GM19468 (cell line): ENCODE data around the gene CORO2A.
"Not testable (repeated sequence)": the region's sequence is repeated elsewhere in the genome, so short reads cannot be mapped to it uniquely, and the experiment has no call there.

ENCODE experiments used
- ATAC-seq: cut with Tn5 transposase; IDR thresholded peaks from one replicate; pipeline ENCODE4 v1.9.1; 2021; ENCODE audit warnings: mild to moderate bottlenecking, moderate library complexity, moderate number of reproducible peaks; ENCODE audit not compliant: unreplicated experiment; ENCODE audit errors: extremely low read depth

CORO2A gene

GRCh38 chr9:98175762-98176161, 16.7 kb downstream of the CORO2A start:
- ATAC-seq = no peak

- ATAC-seq = no peak
Observed at GRCh38 chr9:98175028-98175569, 17.3 kb downstream of the CORO2A start.

GRCh38 chr9:98174502-98174918, 17.9 kb downstream of the CORO2A start:
- ATAC-seq = not testable (repeated sequence)

GRCh38 chr9:98173181-98173580, 19.3 kb downstream of the CORO2A start:
- ATAC-seq = no peak

- no peak for ATAC-seq
Observed at GRCh38 chr9:98172604-98173003, 19.8 kb downstream of the CORO2A start.

- no peak for ATAC-seq
Observed at GRCh38 chr9:98171176-98171925, 21.1 kb downstream of the CORO2A start.

GRCh38 chr9:98168941-98169488, 23.4 kb downstream of the CORO2A start:
- ATAC-seq = peak; percentile 81

- ATAC-seq = no peak
Observed at GRCh38 chr9:98168153-98168780, 24.2 kb downstream of the CORO2A start.

- no peak for ATAC-seq
Observed at GRCh38 chr9:98164912-98165311, 27.5 kb downstream of the CORO2A start.

GRCh38 chr9:98162613-98163012, 29.8 kb downstream of the CORO2A start:
- no peak for ATAC-seq

- ATAC-seq = no peak
Observed at GRCh38 chr9:98161851-98162250, 30.6 kb downstream of the CORO2A start.

- no peak for ATAC-seq
Observed at GRCh38 chr9:98159790-98160189, 32.6 kb downstream of the CORO2A start.

- no peak for ATAC-seq
Observed at GRCh38 chr9:98159301-98159700, 33.1 kb downstream of the CORO2A start.

GRCh38 chr9:98158071-98158831, 34.2 kb downstream of the CORO2A start:
- no peak for ATAC-seq

- no peak for ATAC-seq
Observed at GRCh38 chr9:98157372-98157771, 35.1 kb downstream of the CORO2A start.

GRCh38 chr9:98154678-98155077, 37.8 kb downstream of the CORO2A start:
- no peak for ATAC-seq

GRCh38 chr9:98152526-98152925, 39.9 kb downstream of the CORO2A start:
- ATAC-seq = no peak

GRCh38 chr9:98150721-98151120, 41.7 kb downstream of the CORO2A start:
- no peak for ATAC-seq

GRCh38 chr9:98150164-98150563, 42.3 kb downstream of the CORO2A start:
- ATAC-seq = no peak

GRCh38 chr9:98149422-98149821, 43.0 kb downstream of the CORO2A start:
- no peak for ATAC-seq

- no peak for ATAC-seq
Observed at GRCh38 chr9:98148486-98148885, 44.0 kb downstream of the CORO2A start.
